GM12875 (cell line): ENCODE data around the gene PTPRR.

Experiments used
- H3K4me3 ChIP-seq: one replicate; pipeline ENCODE4 v1.5.1; 2011; ENCODE audit warnings: low read depth, low read length, control low read depth
- CTCF ChIP-seq: IDR thresholded peaks from 2 replicates; pipeline ENCODE4 v1.5.1; 2011; ENCODE audit warnings: low read depth, mild to moderate bottlenecking, control low read depth, inconsistent platforms, low read length, moderate library complexity, borderline replicate concordance; ENCODE audit not compliant: insufficient read depth

Gene PTPRR

GRCh38 chr12:70885956-70886355 lies 34.6 kb downstream of the PTPRR start:
- no peak overlapping the region for H3K4me3 ChIP-seq
- no peak for TF ChIP-seq CTCF

- no peak overlapping the region for H3K4me3 ChIP-seq
- no peak for TF ChIP-seq CTCF
These were observed 36.7 kb downstream of the PTPRR start for GRCh38 chr12:70883855-70884254.

- H3K4me3 ChIP-seq = no peak overlapping the region
- TF ChIP-seq CTCF = no peak
These were observed 39.8 kb downstream of the PTPRR start for GRCh38 chr12:70880744-70881143.

GRCh38 chr12:70876952-70877351 lies 43.6 kb downstream of the PTPRR start:
- H3K4me3 ChIP-seq = no peak overlapping the region
- TF ChIP-seq CTCF = no peak

GRCh38 chr12:70875628-70876027 lies 44.9 kb downstream of the PTPRR start:
- no peak for TF ChIP-seq CTCF
- no peak overlapping the region for H3K4me3 ChIP-seq

- H3K4me3 ChIP-seq = no peak overlapping the region
- TF ChIP-seq CTCF = no peak
These were observed 65.5 kb downstream of the PTPRR start for GRCh38 chr12:70854881-70855568.

- no peak for TF ChIP-seq CTCF
- no peak overlapping the region for H3K4me3 ChIP-seq
These were observed 66.4 kb downstream of the PTPRR start for GRCh38 chr12:70854138-70854537.
